Omental fat pad (tissue), 4 donors: ENCODE data around the gene MRAP. TPM values are rescaled to one million over a fixed set of nuclear protein-coding genes. Genes with fewer than 3 reads are reported as not detected.

ENCODE experiments used
- ATAC-seq: fragments of 150-250 bp; one replicate; pipeline ENCODE4 v1.9.1; 2016; ENCODE audit warnings: mild to moderate bottlenecking, moderate library complexity; ENCODE audit not compliant: low FRiP score
- DNase-seq: peaks from one replicate; pipeline ENCODE4 v3.0.0-alpha.2; 2019; ENCODE audit warnings: low spot score
- CTCF ChIP-seq, 3 donors: fragments of 450-650 bp; IDR thresholded peaks; one replicate each; pipeline ENCODE4 v1.5.1; 2016 to 2017; ENCODE audit warnings: antibody characterized with exemption in 3 of 3, mild to moderate bottlenecking in 3 of 3, moderate library complexity in 2 of 3
- total RNA-seq, 4 donors: library from RNA; depleted of rRNA; stranded (reverse); fragments of >200 nt; gene quantifications; one replicate each; pipeline ENCODE4 v1.1.0, GENCODE V29; 2016

The MRAP gene
- 100 to 1,000 TPM in 1 of 4 donors, 10 to 100 TPM in 2, 1 to 10 TPM in 1; 6.5 to 162 (median 41.3) TPM for total RNA-seq

- DNase-seq, result no peak
- ATAC-seq, result peak; percentile 32
- TF ChIP-seq CTCF (IDR thresholded peaks at IDR 0.05), result no peak
Observed at GRCh38 chr21:32298658-32299081, at the start of gene MRAP. MRAP (plus strand) TSS chr21:32298855; CDS start chr21:32298972, 117 bp downstream.

- TF ChIP-seq CTCF (IDR thresholded peaks at IDR 0.05), result no peak
- ATAC-seq (no peak), DNase-seq (no peak)
Observed at GRCh38 chr21:32249511-32250280, 49.0 kb upstream of the MRAP start.

GRCh38 chr21:32252136-32252535, 46.5 kb upstream of the MRAP start:
- TF ChIP-seq CTCF (IDR thresholded peaks at IDR 0.05), result no peak
- DNase-seq, result no peak
- no peak for ATAC-seq

GRCh38 chr21:32253215-32253641, 45.4 kb upstream of the MRAP start:
- peak; percentile 70 for ATAC-seq
- DNase-seq, result peak; percentile 26
- TF ChIP-seq CTCF (IDR thresholded peaks at IDR 0.05), result no peak

GRCh38 chr21:32256251-32256650, 42.4 kb upstream of the MRAP start:
- no peak for DNase-seq
- no peak for ATAC-seq
- TF ChIP-seq CTCF (IDR thresholded peaks at IDR 0.05), result no peak

GRCh38 chr21:32256873-32257620, 41.6 kb upstream of the MRAP start:
- peak; percentile 89 for ATAC-seq
- DNase-seq, result no peak
- TF ChIP-seq CTCF (IDR thresholded peaks at IDR 0.05), result no peak
